ENCODE measurements around the gene ALB. TPM values are rescaled to one million over a fixed set of nuclear protein-coding genes. Genes with fewer than 3 reads are reported as not detected.

ALB gene
- total and polyA plus RNA-seq, 9 donors, result 0.18 to 55.0 (median 3.4) TPM; not detected in 1

DNA sequence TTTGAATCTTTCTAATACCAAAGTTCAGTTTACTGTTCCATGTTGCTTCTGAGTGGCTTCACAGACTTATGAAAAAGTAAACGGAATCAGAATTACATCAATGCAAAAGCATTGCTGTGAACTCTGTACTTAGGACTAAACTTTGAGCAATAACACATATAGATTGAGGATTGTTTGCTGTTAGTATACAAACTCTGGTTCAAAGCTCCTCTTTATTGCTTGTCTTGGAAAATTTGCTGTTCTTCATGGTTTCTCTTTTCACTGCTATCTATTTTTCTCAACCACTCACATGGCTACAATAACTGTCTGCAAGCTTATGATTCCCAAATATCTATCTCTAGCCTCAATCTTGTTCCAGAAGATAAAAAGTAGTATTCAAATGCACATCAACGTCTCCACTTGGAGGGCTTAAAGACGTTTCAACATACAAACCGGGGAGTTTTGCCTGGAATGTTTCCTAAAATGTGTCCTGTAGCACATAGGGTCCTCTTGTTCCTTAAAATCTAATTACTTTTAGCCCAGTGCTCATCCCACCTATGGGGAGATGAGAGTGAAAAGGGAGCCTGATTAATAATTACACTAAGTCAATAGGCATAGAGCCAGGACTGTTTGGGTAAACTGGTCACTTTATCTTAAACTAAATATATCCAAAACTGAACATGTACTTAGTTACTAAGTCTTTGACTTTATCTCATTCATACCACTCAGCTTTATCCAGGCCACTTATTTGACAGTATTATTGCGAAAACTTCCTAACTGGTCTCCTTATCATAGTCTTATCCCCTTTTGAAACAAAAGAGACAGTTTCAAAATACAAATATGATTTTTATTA, 28.3 kb downstream of the ALB start:
- Histone ChIP-seq H3K27ac (no peak overlapping the region), H3K27me3 (no peaks in the 10 kb centered on the region), H3K9me3 (no peaks in the 10 kb centered on the region), H3K4me3 (no peak overlapping the region), H3K36me3 (no peaks in the 10 kb centered on the region), H3K4me1 (ENCODE audit: insufficient read depth) (no peaks in the 10 kb centered on the region)
- no peak for DNase-seq
- intact Hi-C loops (cut with DNase I), result no loop called here
- TF ChIP-seq CTCF (IDR thresholded peaks at IDR 0.05) (no peak), EP300 (IDR thresholded peaks at IDR 0.05) (no peak), POLR2A (IDR thresholded peaks at IDR 0.05) (no peak)
- 77 to 86% (median 82%) methylated on average over 5 of the region's 5 CpGs for WGBS, 3 donors

DNA sequence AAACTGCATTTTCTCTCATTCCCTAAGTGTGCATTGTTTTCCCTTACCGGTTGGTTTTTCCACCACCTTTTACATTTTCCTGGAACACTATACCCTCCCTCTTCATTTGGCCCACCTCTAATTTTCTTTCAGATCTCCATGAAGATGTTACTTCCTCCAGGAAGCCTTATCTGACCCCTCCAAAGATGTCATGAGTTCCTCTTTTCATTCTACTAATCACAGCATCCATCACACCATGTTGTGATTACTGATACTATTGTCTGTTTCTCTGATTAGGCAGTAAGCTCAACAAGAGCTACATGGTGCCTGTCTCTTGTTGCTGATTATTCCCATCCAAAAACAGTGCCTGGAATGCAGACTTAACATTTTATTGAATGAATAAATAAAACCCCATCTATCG, 29.1 kb downstream of the ALB start:
- H3K27me3 ChIP-seq, result no peaks in the 10 kb centered on the region
- no peak overlapping the region for H3K4me3 ChIP-seq
- TF ChIP-seq POLR2A (IDR thresholded peaks at IDR 0.05) (no peak), EP300 (IDR thresholded peaks at IDR 0.05) (no peak), CTCF (IDR thresholded peaks at IDR 0.05) (no peak)
- no peak for DNase-seq
- no peak overlapping the region for H3K27ac ChIP-seq
- intact Hi-C loops (cut with DNase I), result no loop called here
- no peaks in the 10 kb centered on the region for H3K9me3 ChIP-seq
- 77 to 82% (median 79%) methylated on average over 2 of the region's 2 CpGs for WGBS, 3 donors
- H3K4me1 ChIP-seq (ENCODE audit: insufficient read depth), result no peaks in the 10 kb centered on the region
- no peaks in the 10 kb centered on the region for H3K36me3 ChIP-seq

DNA sequence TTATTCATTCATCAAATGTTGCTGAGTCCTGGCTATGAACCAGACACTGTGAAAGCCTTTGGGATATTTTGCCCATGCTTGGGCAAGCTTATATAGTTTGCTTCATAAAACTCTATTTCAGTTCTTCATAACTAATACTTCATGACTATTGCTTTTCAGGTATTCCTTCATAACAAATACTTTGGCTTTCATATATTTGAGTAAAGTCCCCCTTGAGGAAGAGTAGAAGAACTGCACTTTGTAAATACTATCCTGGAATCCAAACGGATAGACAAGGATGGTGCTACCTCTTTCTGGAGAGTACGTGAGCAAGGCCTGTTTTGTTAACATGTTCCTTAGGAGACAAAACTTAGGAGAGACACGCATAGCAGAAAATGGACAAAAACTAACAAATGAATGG, 30.2 kb downstream of the ALB start:
- no peak for DNase-seq
- Histone ChIP-seq H3K36me3 (no peaks in the 10 kb centered on the region), H3K4me1 (ENCODE audit: insufficient read depth) (no peaks in the 10 kb centered on the region), H3K4me3 (no peak overlapping the region), H3K9me3 (no peaks in the 10 kb centered on the region), H3K27ac (no peak overlapping the region), H3K27me3 (no peaks in the 10 kb centered on the region)
- WGBS, 3 donors, result 68 to 73% (median 71%) methylated on average over 3 of the region's 3 CpGs
- intact Hi-C loops (cut with DNase I), result no loop called here
- TF ChIP-seq CTCF (IDR thresholded peaks at IDR 0.05) (no peak), POLR2A (IDR thresholded peaks at IDR 0.05) (no peak), EP300 (IDR thresholded peaks at IDR 0.05) (no peak)

- intact Hi-C loops (cut with DNase I), result no loop called here
- 79 to 96% (median 83%) methylated on average over 1 of the region's 1 CpG for WGBS, 3 donors
- TF ChIP-seq EP300 (IDR thresholded peaks at IDR 0.05) (no peak), CTCF (IDR thresholded peaks at IDR 0.05) (no peak), POLR2A (IDR thresholded peaks at IDR 0.05) (no peak)
- Histone ChIP-seq H3K4me1 (ENCODE audit: insufficient read depth) (no peaks in the 10 kb centered on the region), H3K36me3 (no peaks in the 10 kb centered on the region), H3K9me3 (no peaks in the 10 kb centered on the region), H3K4me3 (no peak within 1 kb of the TSS), H3K27me3 (no peaks in the 10 kb centered on the region), H3K27ac (no peak within 1 kb of the TSS)
- no peak for DNase-seq
Observed at GRCh38 chr4:73435984-73436383, 31.9 kb downstream of the ALB start, which contains the start of gene AFP. TSS of gene AFP (plus strand) at chr4:73436221. CDS start at chr4:73436263, 42 bp downstream.
